Ascending aorta (tissue), 2 donors: ENCODE results near the gene PRR30. TPM values are rescaled to one million over a fixed set of nuclear protein-coding genes. Genes with fewer than 3 reads are reported as not detected.

Source experiments
- DNase-seq, 2 donors: peaks; one replicate each; pipeline ENCODE4 v3.0.0-alpha.2; 2019; ENCODE audit warnings: low spot score in 2 of 2
- H3K27ac ChIP-seq, 2 donors: fragments of 200-600 bp; sonication (generic); one replicate each; pipeline ENCODE4 v1.5.1; 2016 to 2017; ENCODE audit warnings: mild to moderate bottlenecking in 1 of 2
- H3K27me3 ChIP-seq: fragments of 200-600 bp; sonication (generic); one replicate; pipeline ENCODE4 v1.5.1; 2017
- H3K36me3 ChIP-seq, 2 donors: fragments of 200-600 bp; sonication (generic); one replicate each; pipeline ENCODE4 v1.5.1; 2016
- H3K4me1 ChIP-seq, 2 donors: fragments of 200-600 bp; sonication (generic); one replicate each; pipeline ENCODE4 v1.5.1; 2016 to 2017; ENCODE audit warnings: mild to moderate bottlenecking in 1 of 2
- H3K4me3 ChIP-seq, 2 donors: fragments of 200-600 bp; sonication (generic); one replicate each; pipeline ENCODE4 v1.5.1; 2016 to 2017; ENCODE audit warnings: mild to moderate bottlenecking in 1 of 2
- H3K9me3 ChIP-seq, 2 donors: fragments of 200-600 bp; sonication (generic); one replicate each; pipeline ENCODE4 v1.5.1; 2016
- intact Hi-C: fragments of 100-400 bp; cut with DNase I; formaldehyde crosslinking; loops from one replicate; pipeline ENCODE4 v1.15.1; 2023
- total RNA-seq: library from RNA; depleted of rRNA; stranded (reverse); fragments of >200 nt; gene quantifications from one replicate; pipeline ENCODE4 v1.1.0, GENCODE V29; 2016
- TF ChIP-seq, protein P1 (sequence below), 3 experiments: fragments of 200-600 bp in 2 of 3; fragments of 450-650 bp in 1 of 3; sonication (generic) in 2 of 3; IDR thresholded peaks; one replicate each; pipeline ENCODE4 v1.5.1; 2016 to 2019; ENCODE audit warnings: antibody characterized with exemption in 3 of 3, mild to moderate bottlenecking in 1 of 3, moderate library complexity in 1 of 3

The PRR30 gene
- total RNA-seq, 1 donor from 2014 or later: not detected

DNA sequence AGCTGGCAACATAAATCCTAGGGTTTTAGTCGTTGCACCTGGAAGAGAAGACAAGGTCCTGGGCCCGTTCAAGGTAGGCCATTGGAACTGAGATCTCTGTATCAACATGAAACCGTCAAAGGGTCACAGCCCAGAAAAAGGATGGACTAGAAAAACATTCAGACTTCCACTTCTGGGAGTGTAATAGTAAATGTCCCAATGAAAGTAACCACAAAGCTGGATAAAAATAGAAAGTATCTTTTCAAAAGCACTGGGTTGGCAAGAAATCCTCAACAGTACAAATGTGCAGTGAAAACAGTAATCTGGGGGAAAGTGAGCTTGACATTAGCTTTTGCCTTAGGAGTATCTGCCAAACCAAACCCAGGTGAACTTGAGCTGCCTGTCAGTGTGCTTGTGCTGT lies 33.2 kb downstream of the PRR30 start:
- Histone ChIP-seq H3K4me3 (no peak overlapping the region), H3K36me3 (no peaks in the 10 kb centered on the region), H3K27me3 (no peaks in the 10 kb centered on the region), H3K9me3 (no peaks in the 10 kb centered on the region), H3K27ac (no peak overlapping the region), H3K4me1 (no peaks in the 10 kb centered on the region)
- intact Hi-C loops: no loop called here
- no peak for DNase-seq
- TF ChIP-seq, protein P1, sequence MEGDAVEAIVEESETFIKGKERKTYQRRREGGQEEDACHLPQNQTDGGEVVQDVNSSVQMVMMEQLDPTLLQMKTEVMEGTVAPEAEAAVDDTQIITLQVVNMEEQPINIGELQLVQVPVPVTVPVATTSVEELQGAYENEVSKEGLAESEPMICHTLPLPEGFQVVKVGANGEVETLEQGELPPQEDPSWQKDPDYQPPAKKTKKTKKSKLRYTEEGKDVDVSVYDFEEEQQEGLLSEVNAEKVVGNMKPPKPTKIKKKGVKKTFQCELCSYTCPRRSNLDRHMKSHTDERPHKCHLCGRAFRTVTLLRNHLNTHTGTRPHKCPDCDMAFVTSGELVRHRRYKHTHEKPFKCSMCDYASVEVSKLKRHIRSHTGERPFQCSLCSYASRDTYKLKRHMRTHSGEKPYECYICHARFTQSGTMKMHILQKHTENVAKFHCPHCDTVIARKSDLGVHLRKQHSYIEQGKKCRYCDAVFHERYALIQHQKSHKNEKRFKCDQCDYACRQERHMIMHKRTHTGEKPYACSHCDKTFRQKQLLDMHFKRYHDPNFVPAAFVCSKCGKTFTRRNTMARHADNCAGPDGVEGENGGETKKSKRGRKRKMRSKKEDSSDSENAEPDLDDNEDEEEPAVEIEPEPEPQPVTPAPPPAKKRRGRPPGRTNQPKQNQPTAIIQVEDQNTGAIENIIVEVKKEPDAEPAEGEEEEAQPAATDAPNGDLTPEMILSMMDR (IDR thresholded peaks at IDR 0.05): no peak

DNA sequence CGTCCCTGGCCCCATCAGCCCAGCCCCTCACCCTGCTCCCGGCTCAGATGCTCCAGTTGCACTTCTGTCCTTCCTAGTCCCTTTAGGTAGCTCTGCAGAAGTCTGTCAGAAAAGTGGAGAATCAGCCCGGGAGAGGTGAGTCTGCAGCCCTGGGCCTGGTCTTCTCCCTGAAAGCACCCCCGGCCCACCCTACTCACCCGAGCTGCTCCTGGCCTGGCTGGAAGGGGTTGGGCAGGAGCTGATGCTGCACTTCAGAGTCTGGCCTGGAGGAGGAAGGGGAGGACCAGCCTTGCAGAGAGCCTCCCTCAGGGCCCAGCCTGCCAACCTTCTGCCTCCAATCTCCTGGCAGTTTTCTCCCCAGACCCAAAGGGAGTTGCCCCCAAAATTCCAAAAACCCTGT lies 36.9 kb downstream of the PRR30 start:
- DNase-seq: no peak
- Histone ChIP-seq H3K36me3 (peaks cover 0 to 4% of the 10 kb centered on the region in 2 donors), H3K4me3 (no peak overlapping the region), H3K27me3 (no peaks in the 10 kb centered on the region), H3K9me3 (no peaks in the 10 kb centered on the region), H3K4me1 (no peaks in the 10 kb centered on the region), H3K27ac (no peak overlapping the region)
- intact Hi-C loops: no loop called here
- TF ChIP-seq, protein P1 (IDR thresholded peaks at IDR 0.05): no peak

DNA sequence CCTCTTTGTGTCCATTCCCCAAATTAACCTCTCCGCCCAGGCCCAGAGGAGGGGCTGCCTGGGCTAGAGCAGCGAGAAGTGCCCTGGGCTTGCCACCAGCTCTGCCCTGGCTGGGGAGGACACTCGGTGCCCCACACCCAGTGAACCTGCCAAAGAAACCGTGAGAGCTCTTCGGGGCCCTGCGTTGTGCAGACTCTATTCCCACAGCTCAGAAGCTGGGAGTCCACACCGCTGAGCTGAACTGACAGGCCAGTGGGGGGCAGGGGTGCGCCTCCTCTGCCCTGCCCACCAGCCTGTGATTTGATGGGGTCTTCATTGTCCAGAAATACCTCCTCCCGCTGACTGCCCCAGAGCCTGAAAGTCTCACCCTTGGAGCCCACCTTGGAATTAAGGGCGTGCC lies 39.2 kb downstream of the PRR30 start:
- Histone ChIP-seq H3K36me3 (peaks cover 0 to 4% of the 10 kb centered on the region in 2 donors), H3K4me1 (peaks cover 4 to 10% of the 10 kb centered on the region in 2 donors), H3K27ac (no peak overlapping the region), H3K9me3 (no peaks in the 10 kb centered on the region), H3K4me3 (no peak overlapping the region), H3K27me3 (no peaks in the 10 kb centered on the region)
- intact Hi-C loops: no loop called here
- no peak for DNase-seq
- TF ChIP-seq, protein P1 (IDR thresholded peaks at IDR 0.05): no peak

DNA sequence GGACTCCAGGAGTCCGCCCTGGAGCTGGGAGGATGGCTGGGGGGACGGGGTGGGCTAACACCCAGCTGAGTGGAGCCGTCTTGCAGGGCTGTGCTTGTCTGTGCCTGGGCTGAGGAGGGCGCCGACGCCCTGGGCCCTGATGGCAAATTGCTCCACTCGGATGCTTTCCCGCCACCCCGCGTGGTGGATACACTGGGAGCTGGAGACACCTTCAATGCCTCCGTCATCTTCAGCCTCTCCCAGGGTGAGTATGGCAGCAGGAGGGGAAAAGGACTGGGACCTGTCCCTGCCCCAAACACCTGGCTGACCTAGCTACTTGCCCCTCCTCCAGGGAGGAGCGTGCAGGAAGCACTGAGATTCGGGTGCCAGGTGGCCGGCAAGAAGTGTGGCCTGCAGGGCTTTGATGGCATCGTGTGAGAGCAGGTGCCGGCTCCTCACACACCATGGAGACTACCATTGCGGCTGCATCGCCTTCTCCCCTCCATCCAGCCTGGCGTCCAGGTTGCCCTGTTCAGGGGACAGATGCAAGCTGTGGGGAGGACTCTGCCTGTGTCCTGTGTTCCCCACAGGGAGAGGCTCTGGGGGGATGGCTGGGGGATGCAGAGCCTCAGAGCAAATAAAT lies 39.8 kb downstream of the PRR30 start:
- DNase-seq: no peak
- Histone ChIP-seq H3K9me3 (no peaks in the 10 kb centered on the region), H3K4me1 (peaks cover 4 to 10% of the 10 kb centered on the region in 2 donors), H3K27ac (no peak overlapping the region), H3K4me3 (no peak overlapping the region), H3K36me3 (peaks cover 0 to 4% of the 10 kb centered on the region in 2 donors), H3K27me3 (no peaks in the 10 kb centered on the region)
- TF ChIP-seq, protein P1 (IDR thresholded peaks at IDR 0.05): no peak
- intact Hi-C loops: loop anchor here (1.0 to 2.0 kb wide), 2 partner anchors 91 to 181 kb away; no protein-coding TSS in a partner anchor

DNA sequence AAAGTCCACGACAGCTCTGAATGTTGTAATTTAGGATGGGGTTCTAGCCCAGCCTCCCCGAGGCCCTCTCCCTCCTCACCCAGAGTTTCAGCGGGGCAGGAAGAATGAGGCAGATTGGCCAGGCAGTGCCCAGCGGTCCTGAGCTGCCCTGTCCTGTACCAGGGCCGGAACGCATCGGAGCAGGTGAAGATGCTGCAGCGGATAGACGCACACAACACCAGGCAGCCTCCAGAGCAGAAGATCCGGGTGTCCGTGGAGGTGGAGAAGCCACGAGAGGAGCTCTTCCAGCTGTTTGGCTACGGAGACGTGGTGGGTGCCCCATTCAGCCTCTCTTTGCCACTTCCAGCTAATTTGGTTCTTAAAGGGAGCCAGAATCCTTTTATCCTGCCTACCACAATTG lies 41.9 kb downstream of the PRR30 start:
- intact Hi-C loops: no loop called here
- TF ChIP-seq, protein P1 (IDR thresholded peaks at IDR 0.05): no peak
- H3K4me1 ChIP-seq: peaks cover 4 to 10% of the 10 kb centered on the region in 2 donors
- peaks cover 0 to 4% of the 10 kb centered on the region in 2 donors for H3K36me3 ChIP-seq
- no peaks in the 10 kb centered on the region for H3K9me3 ChIP-seq
- H3K27me3 ChIP-seq: no peaks in the 10 kb centered on the region
- DNase-seq: no peak
- no peak overlapping the region for H3K4me3 ChIP-seq
- no peak overlapping the region for H3K27ac ChIP-seq
